Measurements from ENCODE around the gene PNMA8B.

Gene PNMA8B

DNA sequence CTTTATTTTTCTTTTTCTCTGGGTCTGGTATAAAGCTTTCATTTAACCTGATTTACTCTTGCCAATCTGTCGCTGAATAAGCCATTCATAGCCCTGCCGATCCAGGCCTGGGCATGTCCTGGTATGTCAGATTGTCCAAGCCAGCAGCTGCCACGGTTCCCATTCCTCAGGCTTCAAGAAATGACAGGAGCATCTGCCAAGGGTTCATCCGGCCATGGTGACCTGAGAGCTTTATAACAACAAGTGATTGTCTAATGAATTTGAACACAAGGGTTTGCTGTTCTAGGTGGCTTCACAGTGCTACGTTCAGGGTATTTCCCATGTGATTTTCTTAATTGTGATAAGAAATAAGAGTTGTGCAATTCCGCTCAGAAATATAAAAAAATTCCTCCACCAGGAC lies 44.3 kb downstream of the PNMA8B start:
- no peak for DNase-seq

DNA sequence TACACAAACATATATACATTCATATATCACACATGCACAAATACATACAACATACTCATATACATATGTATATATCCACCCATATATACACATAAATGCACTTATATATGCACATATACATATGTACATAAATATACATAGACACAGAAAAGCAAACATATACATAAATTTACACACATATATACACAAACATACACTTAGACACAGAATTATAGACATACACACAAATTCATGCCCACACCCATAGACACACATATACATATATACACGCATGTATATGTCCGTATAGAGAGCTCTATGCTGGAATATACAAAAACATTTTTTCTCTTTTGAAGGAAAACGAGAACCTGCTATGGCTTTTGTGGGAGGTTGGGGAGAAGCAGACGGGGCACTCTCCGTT lies 44.9 kb downstream of the PNMA8B start:
- no peak for DNase-seq

DNA sequence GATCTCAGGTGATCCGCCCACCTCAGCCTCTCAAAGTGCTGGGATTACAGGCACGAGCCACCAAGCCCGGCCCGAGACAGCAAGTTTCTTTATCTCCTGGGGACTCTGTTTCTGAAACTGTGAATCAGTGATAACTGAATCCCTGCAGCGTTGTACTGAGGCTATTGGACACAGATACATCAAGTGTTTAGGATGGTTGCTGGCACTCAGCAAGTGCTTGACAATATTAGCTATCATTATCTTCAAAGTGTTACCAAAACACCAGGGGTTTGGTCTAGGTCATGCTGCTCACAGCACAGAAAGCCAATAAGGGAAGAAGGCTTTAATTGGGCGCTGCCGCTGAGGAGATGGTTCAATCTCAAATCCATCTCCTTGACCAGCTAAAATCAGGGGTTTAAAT lies 46.4 kb downstream of the PNMA8B start:
- DNase-seq, result no peak

DNA sequence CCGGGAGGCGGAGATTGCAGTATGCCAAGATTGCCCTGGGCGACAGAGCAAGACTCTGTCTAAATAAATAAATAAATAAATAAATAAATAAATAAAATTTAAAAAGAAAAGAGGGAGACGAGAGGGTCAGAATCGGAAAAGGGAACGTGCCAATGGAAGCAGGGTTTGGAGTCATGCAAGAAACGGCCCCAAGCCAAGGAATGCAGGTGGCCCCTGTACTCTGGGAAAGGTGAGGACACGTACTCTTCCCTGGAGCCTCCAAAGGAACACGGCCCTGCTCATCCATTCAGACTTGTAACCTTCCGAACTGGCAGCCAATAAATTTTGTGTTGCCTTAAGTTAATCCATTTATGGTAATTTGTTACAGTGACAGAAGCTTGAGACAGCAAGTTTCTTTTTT lies 47.1 kb downstream of the PNMA8B start:
- DNase-seq, result no peak

DNA sequence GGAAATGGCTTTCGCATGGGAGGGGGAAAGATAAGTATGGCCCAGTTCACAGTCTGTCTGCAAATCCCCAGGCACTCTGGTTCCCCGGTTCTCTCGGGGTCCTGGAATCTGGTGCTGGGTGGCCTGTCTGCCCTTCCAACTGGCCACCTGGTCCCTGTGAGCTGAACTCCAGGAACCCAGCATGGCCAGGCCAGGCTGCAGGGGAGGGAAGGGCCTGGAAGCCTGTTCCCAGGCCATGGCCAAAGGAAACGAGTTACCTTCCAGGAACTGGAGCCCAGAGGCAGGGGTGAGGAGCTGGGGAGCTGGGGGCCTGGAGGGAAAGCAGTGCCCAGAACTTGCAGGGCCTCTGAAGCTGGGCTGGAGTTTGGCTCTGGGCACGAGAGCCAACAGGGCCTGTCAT lies 47.8 kb downstream of the PNMA8B start:
- DNase-seq, result no peak

DNA sequence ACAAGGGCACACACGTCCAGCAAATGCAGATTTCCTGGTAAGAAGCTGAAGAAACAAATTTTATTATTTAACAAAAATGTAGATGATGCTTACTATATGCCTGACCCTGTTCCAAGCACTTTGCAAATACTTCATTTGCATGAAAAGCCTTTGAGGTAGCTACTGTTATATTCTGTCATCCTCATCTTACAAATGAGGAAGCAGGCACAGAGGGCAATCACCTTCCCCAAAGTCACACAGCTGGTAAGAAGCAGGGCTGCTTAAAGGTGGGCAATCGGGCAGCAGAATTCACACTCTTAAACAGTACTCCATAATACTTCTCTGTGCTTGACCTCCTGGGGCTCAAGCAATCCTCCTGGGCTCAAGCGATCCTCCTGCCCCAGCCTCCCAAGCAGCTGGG lies 48.7 kb downstream of the PNMA8B start:
- DNase-seq, result no peak

DNA sequence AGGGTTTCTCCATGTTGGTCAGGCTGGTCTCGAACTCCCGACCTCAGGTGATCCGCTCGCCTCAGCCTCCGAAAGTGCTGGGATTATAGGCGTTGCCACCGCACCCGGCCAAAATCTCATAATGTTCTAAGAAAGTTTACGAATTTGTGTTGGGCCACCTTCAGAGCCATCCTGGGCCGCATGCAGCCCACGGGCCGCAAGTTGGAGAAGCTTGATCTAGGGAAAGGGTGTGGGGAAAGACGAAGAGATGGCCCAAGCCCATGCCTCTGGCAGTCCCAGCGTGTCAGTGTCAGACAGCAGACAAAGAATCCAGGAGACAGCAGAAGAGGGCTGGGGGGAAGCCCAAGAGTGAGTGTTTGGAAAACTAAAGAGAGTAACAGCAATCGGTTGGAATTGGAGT lies 49.6 kb downstream of the PNMA8B start:
- DNase-seq, result no peak

DNA sequence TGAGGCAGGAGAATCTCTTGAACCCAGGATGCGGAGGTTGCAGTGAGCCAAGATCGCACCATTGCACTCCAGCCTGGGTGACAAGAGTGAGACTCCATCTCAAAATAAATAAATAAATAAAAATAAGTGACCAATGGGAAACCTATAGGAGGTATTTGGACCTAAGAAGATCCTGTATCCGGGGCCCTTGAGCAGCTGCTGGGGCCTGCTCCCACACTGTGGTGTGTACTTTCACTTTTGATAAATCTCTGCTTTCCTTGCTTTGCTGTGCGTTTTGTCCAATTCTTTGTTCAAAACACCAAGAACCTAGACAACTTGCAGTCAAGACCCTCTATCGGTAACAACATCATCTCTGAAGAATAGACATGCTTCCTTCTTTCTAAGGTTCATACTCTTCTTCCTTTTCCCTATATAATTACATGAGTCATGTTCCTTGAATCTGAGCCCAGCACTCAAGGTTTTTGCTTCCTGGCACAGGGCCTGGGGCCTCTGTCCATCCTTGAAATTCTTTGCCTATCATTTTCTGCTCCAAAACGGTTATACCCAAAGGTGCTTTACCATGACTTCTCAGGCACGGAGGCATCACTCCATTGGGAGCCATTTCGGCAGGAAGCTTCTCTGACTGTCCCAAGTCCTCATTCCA lies 52.7 kb downstream of the PNMA8B start:
- DNase-seq, result no peak

DNA sequence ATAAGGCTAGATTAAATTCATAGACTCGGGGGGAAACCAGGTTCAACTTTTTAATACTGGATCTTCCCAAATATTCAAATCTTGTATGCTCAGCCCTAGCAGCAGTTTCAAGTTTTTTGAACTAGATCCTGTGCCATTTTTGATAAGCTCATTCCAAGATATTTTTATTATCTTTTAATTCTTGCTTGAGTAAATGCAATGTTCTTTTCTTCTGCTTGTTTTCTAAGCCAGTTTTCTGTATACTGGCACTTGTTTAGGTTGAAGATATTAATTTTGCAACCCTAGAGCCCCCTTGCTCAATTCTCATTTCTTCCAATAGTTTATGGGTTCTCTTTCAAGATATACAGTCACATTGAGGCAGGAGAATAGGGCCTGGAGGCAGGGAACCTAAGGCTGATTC lies 53.8 kb downstream of the PNMA8B start:
- no peak for DNase-seq

Measured in NCI-H526 (cell line).